MM.1S (cell line): ENCODE measurements around the gene PCNX3.

ENCODE experiments used
- CTCF ChIP-seq: fragments of 300-600 bp; sonication (generic); IDR thresholded peaks from 2 replicates; pipeline ENCODE4 v1.5.1; 2016; ENCODE audit warnings: antibody characterized with exemption, low read length, mixed read lengths
- EZH2phosphoT487 ChIP-seq: fragments of 300-600 bp; sonication (generic); IDR thresholded peaks from 2 replicates; pipeline ENCODE4 v1.6.1; 2018; ENCODE audit warnings: antibody characterized with exemption, low read length

DNA sequence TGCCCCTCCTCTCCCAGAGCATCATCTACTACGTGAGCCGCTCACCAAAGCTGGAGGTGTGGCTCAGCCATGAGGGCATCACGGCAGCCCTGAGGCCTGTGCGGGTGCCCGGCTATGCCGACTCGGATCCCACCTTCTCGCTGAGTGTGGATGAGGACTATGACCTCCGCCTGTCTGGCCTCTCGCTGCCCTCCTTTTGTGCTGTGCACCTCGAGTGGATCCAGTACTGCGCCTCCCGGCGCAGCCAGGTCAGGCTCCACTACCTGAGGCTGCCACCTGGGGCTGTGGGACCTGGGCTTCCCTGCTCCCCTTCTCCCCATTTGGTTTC is 18.5 kb downstream of the PCNX3 start:
- TF ChIP-seq CTCF, result no peak
- no peak for TF ChIP-seq EZH2phosphoT487
